K562 (cell line): ENCODE data around the gene MAST4. TPM values are rescaled to one million over a fixed set of nuclear protein-coding genes. Genes with fewer than 3 reads are reported as not detected.

Source experiments
- ATAC-seq: fragments of 200-7000 bp; cut with Tn5 transposase; 3 replicates; pipeline ENCODE4 v1.9.1; 2020; ENCODE audit warnings: moderate library complexity
- BruUV-seq: library from RNA; stranded (reverse); fragments of 400-500 nt; replicated peaks from 2 replicates; lab custom pipeline; 2021; lab: Mats Ljungman, UMichigan
- CTCF ChIA-PET: fragments of 300-600 bp; formaldehyde crosslinking; extraction: SDS; loops from one replicate; lab custom pipeline; 2021; ENCODE audit warnings: low intra/inter-chr PET ratio; lab: Yijun Ruan, JAX
- POLR2A ChIA-PET: fragments of 300-600, 350-650 bp; sonication (Branson Sonifier 250); formaldehyde crosslinking; extraction: SDS; loops from one replicate; lab custom pipeline; 2021; ENCODE audit warnings: antibody characterized with exemption, inconsistent platforms; lab: Yijun Ruan, JAX
- DNase-seq, 4 experiments: peaks; one replicate each; pipeline versions ENCODE4 v3.0.0 to v3.0.0-alpha.2; 2011 to 2018; ENCODE audit warnings: low spot score in 3 of 4, mixed read lengths in 3 of 4; ENCODE audit errors: extremely low read depth in 1 of 4
- FAIRE-seq: peaks from 2 replicates; lab custom pipeline; 2011; peaks lifted over from hg19 to GRCh38; lab: Jason Lieb, UNC
- H2AFZ ChIP-seq: 2 replicates; pipeline ENCODE4 v1.6.0; 2011; ENCODE audit warnings: low read depth, low read length, control low read depth, inconsistent platforms
- H3K27ac ChIP-seq: fragments of 200-600 bp; 3 replicates; pipeline ENCODE4 v1.8.0; 2011; ENCODE audit warnings: low read depth, mild to moderate bottlenecking, control low read depth, inconsistent platforms, low read length, moderate library complexity, mixed read lengths; ENCODE audit errors: extremely low read depth
- H3K27me3 ChIP-seq, 2 experiments: fragments of 300-600 bp in 1 of 2; 2 replicates in 1 of 2; 3 replicates in 1 of 2; pipeline versions ENCODE4 v1.6.0 to v1.8.0; 2011; ENCODE audit warnings: inconsistent platforms in 2 of 2, low read length in 2 of 2, mild to moderate bottlenecking in 1 of 2, mixed read lengths in 1 of 2, moderate library complexity in 1 of 2; ENCODE audit not compliant: control insufficient read depth in 2 of 2, insufficient read depth in 2 of 2
- H3K36me3 ChIP-seq: fragments of 300-600 bp; 3 replicates; pipeline ENCODE4 v1.8.0; 2011; ENCODE audit warnings: mild to moderate bottlenecking, low read length, inconsistent platforms; ENCODE audit not compliant: control insufficient read depth, insufficient read depth
- H3K4me1 ChIP-seq, 2 experiments: fragments of 200-600 bp in 1 of 2; replicated peaks in 1 of 2; 2 replicates in 1 of 2; 3 replicates in 1 of 2; pipeline versions ENCODE4 v1.5.1 to v1.8.0; 2011; ENCODE audit warnings: inconsistent platforms in 2 of 2, low read length in 2 of 2, mild to moderate bottlenecking in 1 of 2, mixed read lengths in 1 of 2, moderate library complexity in 1 of 2; ENCODE audit not compliant: control insufficient read depth in 2 of 2, insufficient read depth in 2 of 2
- H3K4me2 ChIP-seq: 2 replicates; pipeline ENCODE4 v1.6.1; 2011; ENCODE audit warnings: low read length, control low read depth, inconsistent platforms, mixed read lengths; ENCODE audit not compliant: insufficient read depth
- H3K4me3 ChIP-seq: fragments of 200-600 bp; sonication (generic), shearing (Covaris generic); 2 replicates; pipeline ENCODE4 v1.5.1; 2016; ENCODE audit warnings: control low read depth, inconsistent platforms
- H3K79me2 ChIP-seq: fragments of 200-600 bp; 3 replicates; pipeline ENCODE4 v1.8.0; 2011; ENCODE audit warnings: low read length, inconsistent platforms; ENCODE audit not compliant: control insufficient read depth, insufficient read depth
- H3K9ac ChIP-seq, 2 experiments: 2 replicates each; pipeline versions ENCODE4 v1.6.0 to v1.6.1; 2011; ENCODE audit warnings: low read depth in 2 of 2, low read length in 2 of 2, control low read depth in 1 of 2, inconsistent platforms in 1 of 2, mild to moderate bottlenecking in 1 of 2, mixed read lengths in 1 of 2; ENCODE audit not compliant: insufficient read depth in 1 of 2
- H3K9me1 ChIP-seq: one replicate; pipeline ENCODE4 v1.6.0; 2011; ENCODE audit warnings: inconsistent platforms, mild to moderate bottlenecking, low read length, moderate library complexity; ENCODE audit not compliant: control insufficient read depth, insufficient read depth
- H3K9me3 ChIP-seq: replicated peaks from 2 replicates; pipeline ENCODE4 v1.5.1; 2011; ENCODE audit warnings: low read depth, low read length, inconsistent platforms; ENCODE audit not compliant: control insufficient read depth, insufficient read depth
- H4K20me1 ChIP-seq: replicated peaks from 2 replicates; pipeline ENCODE4 v1.6.1; 2011; ENCODE audit warnings: low read length, inconsistent platforms, mixed read lengths; ENCODE audit not compliant: control insufficient read depth, insufficient read depth
- TSC22D4 ChIP-seq: fragments of 450-650 bp; IDR thresholded peaks from 2 replicates; pipeline ENCODE4 v1.6.1; 2016; ENCODE audit warnings: missing genetic modification characterization, missing biosample characterization, control low read depth
- ZNF274 ChIP-seq: IDR thresholded peaks from 2 replicates; pipeline ENCODE4 v1.6.1; 2011; ENCODE audit warnings: low read depth, mild to moderate bottlenecking, low read length, moderate library complexity, borderline replicate concordance
- WGBS: fragments of 100-300 bp; shearing (Covaris generic); methylation state at CpG from one replicate; pipeline ENCODE4 v1.1.6; 2016; ENCODE audit warnings: low coverage, mixed read lengths; ENCODE audit not compliant: insufficient coverage; ENCODE audit errors: missing lambda C conversion rate; 5-methylcytosine and 5-hydroxymethylcytosine counted together
- in situ Hi-C: fragments of 300-500 bp; cut with MboI; formaldehyde crosslinking; loops from 4 replicates; pipeline ENCODE4 v1.15.0; 2018; ENCODE audit warnings: inconsistent platforms, mixed read lengths
- intact Hi-C: fragments of 100-400 bp; cut with micrococcal nuclease; formaldehyde crosslinking; loops from 2 replicates; pipeline ENCODE4 v1.14.2; 2022
- polyA plus RNA-seq, 8 experiments: library from polyadenylated mRNA; depleted of rRNA in 4 of 8; stranded (reverse) in 5 of 8; unstranded in 3 of 8; fragments of >200 nt; fragmentation: Nextera tagmentation in 2 of 8; fragmentation: Illumina TruSeq in 1 of 8; extraction: Ambion mirVana in 2 of 8; extraction: Trizol in 1 of 8; gene quantifications; 2 replicates each; pipeline versions ENCODE4 v1.2.1 to v1.2.3, GENCODE V29; 2011 to 2014; ENCODE audit warnings: inconsistent platforms in 1 of 8, missing spikeins in 1 of 8
- total RNA-seq, 7 experiments: library from RNA; depleted of rRNA in 6 of 7; stranded (reverse); fragments of >200 nt in 6 of 7; fragmentation: Illumina TruSeq in 2 of 7; extraction: Trizol in 2 of 7; gene quantifications; 2 replicates each; pipeline versions ENCODE4 v1.2.1 to v1.2.3, GENCODE V29; 2011 to 2021; ENCODE audit warnings: low replicate concordance in 1 of 7

The MAST4 gene
- total and polyA plus RNA-seq, 9 of the 15 experiments (the other 6 are each of a cell fraction or from before 2014, with no cell fraction given), result 0.88 to 10.1 (median 5.2) TPM

GRCh38 chr5:66659780-66660179 is 63.6 kb downstream of the MAST4 start:
- Histone ChIP-seq H3K4me2 (no peak overlapping the region), H4K20me1 (no peaks in the 10 kb centered on the region), H3K27me3 (no peaks in the 10 kb centered on the region), H3K4me1 (no peaks in the 10 kb centered on the region), H3K27ac (no peak overlapping the region), H3K36me3 (no peaks in the 10 kb centered on the region), H3K9me1 (no peaks in the 10 kb centered on the region), H3K9me3 (no peaks in the 10 kb centered on the region), H3K9ac (no peak overlapping the region), H3K4me3 (no peak overlapping the region), H2AFZ (no peak overlapping the region), H3K79me2 (no peaks in the 10 kb centered on the region)
- in situ Hi-C loops (no loop called here), intact Hi-C loops (no loop called here)
- ChIA-PET POLR2A (no interaction called here), CTCF (no interaction called here)
- ATAC-seq, result no peak
- no peak for TF ChIP-seq TSC22D4 (tag)
- FAIRE-seq, result no peak
- no peak for DNase-seq
- WGBS, result 0% methylated on average over 3 of the region's 3 CpGs
- BruUV-seq, result no TSS peak

- no peak overlapping the region for H2AFZ ChIP-seq
- H3K4me3 ChIP-seq, result no peak overlapping the region
- H3K27ac ChIP-seq, result no peak overlapping the region
- no peaks in the 10 kb centered on the region for H3K4me1 ChIP-seq
- DNase-seq (no peak), ATAC-seq (no peak), FAIRE-seq (no peak)
- POLR2A ChIA-PET, result interaction anchor here (0.7 kb wide), 1 partner anchor 12 kb away, joined by 3 read pairs; no protein-coding TSS in a partner anchor
- no TSS peak for BruUV-seq
- H3K79me2 ChIP-seq, result no peaks in the 10 kb centered on the region
- no peaks in the 10 kb centered on the region for H4K20me1 ChIP-seq
- no peak overlapping the region for H3K4me2 ChIP-seq
- no peaks in the 10 kb centered on the region for H3K36me3 ChIP-seq
- in situ Hi-C loops, result no loop called here
- no peak overlapping the region for H3K9ac ChIP-seq
- H3K9me1 ChIP-seq, result no peaks in the 10 kb centered on the region
- CTCF ChIA-PET, result no interaction called here
- intact Hi-C loops, result no loop called here
- no peaks in the 10 kb centered on the region for H3K9me3 ChIP-seq
- H3K27me3 ChIP-seq, result no peaks in the 10 kb centered on the region
- 0% methylated on average over 1 of the region's 1 CpG for WGBS
- TF ChIP-seq ZNF274, result no peak
Measured at GRCh38 chr5:66660396-66660795, 64.2 kb downstream of the MAST4 start.
